HepG2 (cell line): ENCODE measurements around the gene KCNIP3. TPM values are rescaled to one million over a fixed set of nuclear protein-coding genes. Genes with fewer than 3 reads are reported as not detected.

Source experiments
- ATAC-seq: fragments of 200-7000 bp; cut with Tn5 transposase; 3 replicates; pipeline ENCODE4 v1.9.1; 2020; ENCODE audit warnings: mild to moderate bottlenecking, moderate library complexity
- BruUV-seq: library from RNA; stranded (reverse); fragments of 400-500 nt; replicated peaks from 2 replicates; lab custom pipeline; 2021; lab: Mats Ljungman, UMichigan
- CTCF ChIA-PET: fragments of 300-600 bp; formaldehyde crosslinking; extraction: SDS; loops from one replicate; lab custom pipeline; 2021; ENCODE audit warnings: low total read pairs, inconsistent platforms, low intra/inter-chr PET ratio; lab: Yijun Ruan, JAX
- POLR2A ChIA-PET: fragments of 350-600 bp; sonication (Branson Sonifier 250); formaldehyde crosslinking; loops from one replicate; lab custom pipeline; 2020; ENCODE audit warnings: antibody characterized with exemption, inconsistent platforms; lab: Yijun Ruan, JAX
- DNase-seq: peaks from one replicate; pipeline ENCODE4 v3.0.0-alpha.2; 2015; ENCODE audit warnings: low spot score
- FAIRE-seq: peaks from 3 replicates; lab custom pipeline; 2011; peaks lifted over from hg19 to GRCh38; lab: Jason Lieb, UNC
- H2AFZ ChIP-seq: one replicate; pipeline ENCODE4 v1.6.1; 2011; ENCODE audit warnings: low read length, inconsistent platforms
- H3K27ac ChIP-seq: fragments of 300-600 bp; 3 replicates; pipeline ENCODE4 v1.8.0; 2011; ENCODE audit warnings: mixed run types, mild to moderate bottlenecking, mixed read lengths, low read length, inconsistent platforms; ENCODE audit not compliant: insufficient read depth; ENCODE audit errors: extremely low read length
- H3K27me3 ChIP-seq, 2 experiments: fragments of 200-600 bp in 1 of 2; 2 replicates in 1 of 2; 3 replicates in 1 of 2; pipeline versions ENCODE4 v1.6.0 to v1.8.0; 2011; ENCODE audit warnings: low read length in 2 of 2, mild to moderate bottlenecking in 2 of 2, moderate library complexity in 2 of 2, inconsistent platforms in 1 of 2; ENCODE audit not compliant: insufficient read depth in 2 of 2, control insufficient read depth in 1 of 2
- H3K36me3 ChIP-seq, 2 experiments: fragments of 200-600 bp in 1 of 2; replicated peaks in 1 of 2; 2 replicates in 1 of 2; 3 replicates in 1 of 2; pipeline versions ENCODE4 v1.5.1 to v1.8.0; 2011; ENCODE audit warnings: low read length in 2 of 2, inconsistent platforms in 1 of 2; ENCODE audit not compliant: insufficient read depth in 2 of 2, control insufficient read depth in 1 of 2
- H3K4me1 ChIP-seq: 2 replicates; pipeline ENCODE4 v1.5.1; 2012; ENCODE audit warnings: low read length, inconsistent platforms; ENCODE audit not compliant: insufficient read depth
- H3K4me2 ChIP-seq: 2 replicates; pipeline ENCODE4 v1.6.0; 2011; ENCODE audit warnings: low read depth, low read length, inconsistent platforms
- H3K4me3 ChIP-seq, 3 experiments: fragments of 200-600 bp in 1 of 3; sonication (generic), shearing (Covaris generic) in 1 of 3; replicated peaks in 1 of 3; 2 replicates each; pipeline ENCODE4 v1.5.1; 2011 to 2016; ENCODE audit warnings: low read length in 3 of 3, inconsistent platforms in 2 of 3, low read depth in 2 of 3, mild to moderate bottlenecking in 2 of 3, control low read depth in 1 of 3, mixed read lengths in 1 of 3; ENCODE audit not compliant: insufficient read depth in 1 of 3
- H3K79me2 ChIP-seq: one replicate; pipeline ENCODE4 v1.6.1; 2011; ENCODE audit warnings: low read length, inconsistent platforms; ENCODE audit not compliant: insufficient read depth
- H3K9ac ChIP-seq: 2 replicates; pipeline ENCODE4 v1.6.0; 2011; ENCODE audit warnings: mild to moderate bottlenecking, low read depth, low read length, inconsistent platforms; ENCODE audit not compliant: insufficient read depth
- H3K9me3 ChIP-seq: 2 replicates; pipeline ENCODE4 v1.5.1; 2012; ENCODE audit warnings: mild to moderate bottlenecking, low read length
- H4K20me1 ChIP-seq: 2 replicates; pipeline ENCODE4 v1.6.0; 2011; ENCODE audit warnings: inconsistent platforms, mild to moderate bottlenecking, low read length, moderate library complexity; ENCODE audit not compliant: insufficient read depth
- AGO1 ChIP-seq: fragments of 200-400 bp; formaldehyde crosslinking; IDR thresholded peaks from 2 replicates; pipeline ENCODE4 v1.6.1; 2017; ENCODE audit warnings: mild to moderate bottlenecking, low read depth, low read length, moderate library complexity; ENCODE audit not compliant: poor library complexity, severe bottlenecking
- HCFC1 ChIP-seq: fragments of 150-350 bp; IDR thresholded peaks from 2 replicates; pipeline ENCODE4 v1.6.1; 2014; ENCODE audit warnings: low read depth, low read length
- HIC2 ChIP-seq: sonication (generic); formaldehyde crosslinking; IDR thresholded peaks from 2 replicates; pipeline ENCODE4 v1.9.0; 2022; ENCODE audit warnings: low read depth, missing genetic modification reagents
- HOXA3 ChIP-seq: sonication (generic); formaldehyde crosslinking; IDR thresholded peaks from 2 replicates; pipeline ENCODE4 v1.5.0; 2020; ENCODE audit warnings: missing genetic modification reagents
- MED1 ChIP-seq: sonication (generic); formaldehyde crosslinking; IDR thresholded peaks from 2 replicates; pipeline ENCODE4 v1.4.0; 2020; ENCODE audit warnings: missing genetic modification reagents
- NFIB ChIP-seq: sonication (generic); formaldehyde crosslinking; IDR thresholded peaks from 2 replicates; pipeline ENCODE4 v1.9.0; 2021; ENCODE audit warnings: missing genetic modification reagents, mild to moderate bottlenecking, borderline replicate concordance
- RBFOX2 ChIP-seq: fragments of 200-400 bp; formaldehyde crosslinking; IDR thresholded peaks from 2 replicates; pipeline ENCODE4 v1.6.1; 2017; ENCODE audit warnings: low read depth, mild to moderate bottlenecking, low read length
- SAFB2 ChIP-seq: sonication (generic); formaldehyde crosslinking; IDR thresholded peaks from 2 replicates; pipeline ENCODE4 v1.5.1; 2020; ENCODE audit warnings: missing genetic modification reagents, low read depth, mild to moderate bottlenecking, borderline replicate concordance
- SALL1 ChIP-seq: sonication (generic); formaldehyde crosslinking; IDR thresholded peaks from 2 replicates; pipeline ENCODE4 v1.8.0; 2022; ENCODE audit warnings: mild to moderate bottlenecking, missing genetic modification reagents
- STAT6 ChIP-seq: sonication (generic); formaldehyde crosslinking; IDR thresholded peaks from 2 replicates; pipeline ENCODE4 v1.4.0; 2020; ENCODE audit warnings: missing genetic modification reagents, mild to moderate bottlenecking, borderline replicate concordance
- TEAD3 ChIP-seq: optimal IDR thresholded peaks from 2 replicates; pipeline ENCODE3; 2016; ENCODE audit warnings: borderline replicate concordance
- TOPORS ChIP-seq: sonication (generic); formaldehyde crosslinking; IDR thresholded peaks from 2 replicates; pipeline ENCODE4 v1.8.0; 2023; ENCODE audit warnings: mild to moderate bottlenecking, missing genetic modification reagents
- ZBTB7A ChIP-seq: sonication (generic); formaldehyde crosslinking; IDR thresholded peaks from 2 replicates; pipeline ENCODE4 v1.8.0; 2022; ENCODE audit warnings: mild to moderate bottlenecking, missing genetic modification reagents
- ZNF382 ChIP-seq: sonication (generic); formaldehyde crosslinking; IDR thresholded peaks from 2 replicates; pipeline ENCODE4 v1.5.0; 2020; ENCODE audit warnings: missing genetic modification reagents, mild to moderate bottlenecking, borderline replicate concordance
- ZNF383 ChIP-seq: sonication (generic); formaldehyde crosslinking; IDR thresholded peaks from 2 replicates; pipeline ENCODE4 v1.4.0; 2020; ENCODE audit warnings: missing genetic modification reagents, mild to moderate bottlenecking, borderline replicate concordance
- ZNF530 ChIP-seq: sonication (generic); formaldehyde crosslinking; IDR thresholded peaks from 2 replicates; pipeline ENCODE4 v1.5.0; 2020; ENCODE audit warnings: low read depth, mild to moderate bottlenecking, missing genetic modification reagents
- ZNF660 ChIP-seq: sonication (generic); formaldehyde crosslinking; IDR thresholded peaks from 2 replicates; pipeline ENCODE4 v1.5.1; 2020; ENCODE audit warnings: mild to moderate bottlenecking, low read depth, missing genetic modification reagents, borderline replicate concordance
- ZNF83 ChIP-seq: sonication (generic); formaldehyde crosslinking; IDR thresholded peaks from 2 replicates; pipeline ENCODE4 v1.4.0; 2020; ENCODE audit warnings: missing genetic modification reagents, mild to moderate bottlenecking, borderline replicate concordance
- WGBS: methylation state at CpG from one replicate; pipeline ENCODE4 v1.1.6; 2017; ENCODE audit warnings: low lambda C conversion rate; 5-methylcytosine and 5-hydroxymethylcytosine counted together
- in situ Hi-C: cut with HindIII; loops from 2 replicates; pipeline ENCODE4 v1.10.0; 2017; ENCODE audit warnings: low pct_unique_long_range_greater_than_20kb; ENCODE audit not compliant: extremely low pct_ligation_motif_present
- intact Hi-C: fragments of 100-400 bp; cut with micrococcal nuclease; formaldehyde crosslinking; loops from one replicate; pipeline ENCODE4 v1.10.0; 2022; ENCODE audit not compliant: unreplicated experiment
- polyA plus RNA-seq, 8 experiments: library from polyadenylated mRNA; depleted of rRNA in 3 of 8; stranded (reverse) in 7 of 8; unstranded in 1 of 8; fragments of >200 nt; fragmentation: Illumina TruSeq in 4 of 8; extraction: Trizol in 4 of 8; gene quantifications; 2 replicates each; pipeline versions ENCODE4 v1.2.1 to v1.2.3, GENCODE V29; 2011 to 2016; ENCODE audit warnings: low read depth in 4 of 8, missing spikeins in 1 of 8, mixed read lengths in 1 of 8; ENCODE audit not compliant: insufficient read depth in 1 of 8
- total RNA-seq, 5 experiments: library from RNA; depleted of rRNA; stranded (reverse); fragments of >200 nt; fragmentation: Illumina TruSeq; extraction: Trizol; gene quantifications; 2 replicates each; pipeline ENCODE4 v1.2.3, GENCODE V29; 2016; ENCODE audit warnings: low read depth in 1 of 5

Gene KCNIP3
- total and polyA plus RNA-seq, 2 of the 13 experiments (the other 11 are each of a cell fraction or from before 2014, with no cell fraction given) = not detected

- ATAC-seq (no peak), DNase-seq (no peak), FAIRE-seq (no peak)
- Histone ChIP-seq H2AFZ (no peak overlapping the region), H3K79me2 (no peaks in the 10 kb centered on the region), H3K9ac (no peak overlapping the region), H3K27me3 (peaks cover 14 to 46% of the 10 kb centered on the region in 2 experiments; a peak in 3 of 5 replicates), H3K9me3 (no peaks in the 10 kb centered on the region), H3K4me1 (no peaks in the 10 kb centered on the region), H4K20me1 (no peaks in the 10 kb centered on the region), H3K4me3 (no peak overlapping the region), H3K36me3 (no peaks in the 10 kb centered on the region), H3K27ac (no peak overlapping the region), H3K4me2 (no peak overlapping the region)
- BruUV-seq = no TSS peak
- intact Hi-C loops = no loop called here
- POLR2A ChIA-PET = no interaction called here
- in situ Hi-C loops = no loop called here
- CTCF ChIA-PET = no interaction called here
- 19% methylated on average over 10 of the region's 10 CpGs for WGBS
- no peak for TF ChIP-seq SALL1 (CRISPR knock-in tag)
- no peak for TF ChIP-seq ZNF660 (CRISPR knock-in tag)
- no peak for TF ChIP-seq RBFOX2
- TF ChIP-seq ZNF530 = no peak
- TF ChIP-seq TOPORS (CRISPR knock-in tag) = no peak
- no peak for TF ChIP-seq HOXA3 (CRISPR knock-in tag)
- TF ChIP-seq SAFB2 (CRISPR knock-in tag) = no peak
- no peak for TF ChIP-seq HCFC1
- no peak for TF ChIP-seq TEAD3 (CRISPR knock-in tag)
- no peak for TF ChIP-seq STAT6 (CRISPR knock-in tag)
- no peak for TF ChIP-seq NFIB
- TF ChIP-seq ZNF83 (CRISPR knock-in tag) = no peak
- TF ChIP-seq ZNF383 (CRISPR knock-in tag) = no peak
- no peak for TF ChIP-seq HIC2 (CRISPR knock-in tag)
- TF ChIP-seq AGO1 = no peak
- no peak for TF ChIP-seq MED1 (CRISPR knock-in tag)
- no peak for TF ChIP-seq ZNF382 (CRISPR knock-in tag)
- no peak for TF ChIP-seq ZBTB7A
These were observed 28.0 kb upstream of the KCNIP3 start for GRCh38 chr2:95269036-95269680.
